Endothelial cell of umbilical vein (primary cell): ENCODE results near the gene C19orf44. TPM values are rescaled to one million over a fixed set of nuclear protein-coding genes. Genes with fewer than 3 reads are reported as not detected.

ENCODE experiments used
- BruUV-seq: library from RNA; stranded (reverse); fragments of 400-500 nt; replicated peaks from 2 replicates; lab custom pipeline; 2021; lab: Mats Ljungman, UMichigan
- CTCF ChIA-PET: fragments of 300-600, 350-600 bp; sonication (Branson Sonifier 250); formaldehyde crosslinking; loops from one replicate; lab custom pipeline; 2021; ENCODE audit warnings: antibody characterized with exemption, inconsistent platforms; lab: Charles Lee
- POLR2A ChIA-PET: fragments of 300-600, 350-600 bp; sonication (Branson Sonifier 250); formaldehyde crosslinking; loops from one replicate; lab custom pipeline; 2021; ENCODE audit warnings: antibody characterized with exemption, inconsistent platforms; lab: Charles Lee
- DNase-seq: peaks from one replicate; pipeline ENCODE4 v3.0.0-alpha.2; 2011; ENCODE audit warnings: low read depth, low spot score
- FAIRE-seq: peaks from 2 replicates; lab custom pipeline; 2011; peaks lifted over from hg19 to GRCh38; lab: Jason Lieb, UNC
- H2AFZ ChIP-seq: 2 replicates; pipeline ENCODE4 v1.6.0; 2012; ENCODE audit warnings: low read depth, low read length, control low read depth, inconsistent platforms
- H3K27ac ChIP-seq: 2 replicates; pipeline ENCODE4 v1.5.1; 2011; ENCODE audit warnings: low read depth, mild to moderate bottlenecking, control low read depth, low read length, moderate library complexity; ENCODE audit not compliant: insufficient read depth
- H3K27me3 ChIP-seq, 2 experiments: 2 replicates each; pipeline versions ENCODE4 v1.6.0 to v1.6.1; 2011; ENCODE audit warnings: low read length in 2 of 2, mixed read lengths in 1 of 2; ENCODE audit not compliant: control insufficient read depth in 2 of 2, insufficient read depth in 2 of 2
- H3K36me3 ChIP-seq, 2 experiments: 2 replicates in 1 of 2; 3 replicates in 1 of 2; pipeline ENCODE4 v1.5.1; 2011; ENCODE audit warnings: low read length in 2 of 2, mild to moderate bottlenecking in 1 of 2, moderate library complexity in 1 of 2; ENCODE audit not compliant: control insufficient read depth in 2 of 2, insufficient read depth in 2 of 2; ENCODE audit errors: extremely low read depth in 1 of 2
- H3K4me1 ChIP-seq: 3 replicates; pipeline ENCODE4 v1.5.1; 2011; ENCODE audit warnings: mild to moderate bottlenecking, low read length; ENCODE audit not compliant: control insufficient read depth, insufficient read depth; ENCODE audit errors: extremely low read depth
- H3K4me2 ChIP-seq: 2 replicates; pipeline ENCODE4 v1.6.1; 2011; ENCODE audit warnings: low read length, control low read depth, mixed read lengths; ENCODE audit not compliant: insufficient read depth
- H3K4me3 ChIP-seq, 3 experiments: fragments of 200-600 bp in 1 of 3; sonication (generic), shearing (Covaris generic) in 1 of 3; replicated peaks in 1 of 3; 2 replicates each; pipeline ENCODE4 v1.5.1; 2011 to 2016; ENCODE audit warnings: control low read depth in 3 of 3, low read length in 3 of 3, mild to moderate bottlenecking in 2 of 3, inconsistent platforms in 1 of 3, low read depth in 1 of 3, moderate library complexity in 1 of 3; ENCODE audit not compliant: insufficient read depth in 1 of 3
- H3K79me2 ChIP-seq: 2 replicates; pipeline ENCODE4 v1.6.0; 2012; ENCODE audit warnings: low read length, inconsistent platforms; ENCODE audit not compliant: control insufficient read depth, insufficient read depth
- H3K9ac ChIP-seq: replicated peaks from 2 replicates; pipeline ENCODE3; 2011; ENCODE audit warnings: low read length, control low read depth; ENCODE audit not compliant: insufficient read depth; ENCODE audit errors: extremely low read depth
- H3K9me1 ChIP-seq: replicated peaks from 3 replicates; pipeline ENCODE4 v1.6.0; 2011; ENCODE audit warnings: mild to moderate bottlenecking, low read length; ENCODE audit not compliant: control insufficient read depth, insufficient read depth; ENCODE audit errors: extremely low read depth
- H3K9me3 ChIP-seq: replicated peaks from 2 replicates; pipeline ENCODE4 v1.5.1; 2012; ENCODE audit warnings: low read length, inconsistent platforms; ENCODE audit not compliant: control insufficient read depth, insufficient read depth
- H4K20me1 ChIP-seq: replicated peaks from 2 replicates; pipeline ENCODE3; 2011; ENCODE audit warnings: mild to moderate bottlenecking, low read length; ENCODE audit not compliant: control insufficient read depth, insufficient read depth; ENCODE audit errors: extremely low read depth
- EZH2 ChIP-seq: IDR thresholded peaks from 2 replicates; pipeline ENCODE4 v1.6.1; 2012; ENCODE audit warnings: borderline replicate concordance, low read depth, mild to moderate bottlenecking, moderate library complexity, low read length, inconsistent platforms; ENCODE audit not compliant: severe bottlenecking
- FOS ChIP-seq: IDR thresholded peaks from 2 replicates; pipeline ENCODE4 v1.6.1; 2011; ENCODE audit warnings: mild to moderate bottlenecking, low read length, moderate library complexity, borderline replicate concordance; ENCODE audit not compliant: insufficient read depth
- JUN ChIP-seq: IDR thresholded peaks from 2 replicates; pipeline ENCODE4 v1.6.1; 2011; ENCODE audit warnings: borderline replicate concordance, low read depth; ENCODE audit not compliant: insufficient read length, insufficient read depth
- POLR2A ChIP-seq: IDR thresholded peaks from 2 replicates; pipeline ENCODE4 v1.6.1; 2012; ENCODE audit warnings: low read depth, mild to moderate bottlenecking, control low read depth, low read length
- dilution Hi-C: fragments of 300-500 bp; cut with MboI; formaldehyde crosslinking; loops from one replicate; pipeline ENCODE4 v1.15.0; 2019; ENCODE audit warnings: low sequenced_read_pairs; ENCODE audit not compliant: extremely low pct_ligation_motif_present
- intact Hi-C: fragments of 100-400 bp; cut with micrococcal nuclease; formaldehyde crosslinking; loops from one replicate; pipeline ENCODE4 v1.10.0; 2022
- polyA plus RNA-seq, 4 experiments: library from polyadenylated mRNA; depleted of rRNA in 3 of 4; stranded (reverse) in 3 of 4; unstranded in 1 of 4; fragments of >200 nt; gene quantifications; 2 replicates each; pipeline versions ENCODE4 v1.2.1 to v1.2.3, GENCODE V29; 2011 to 2012; ENCODE audit warnings: missing spikeins in 1 of 4
- total RNA-seq: library from RNA; stranded (reverse); gene quantifications from 2 replicates; pipeline ENCODE4 v1.2.3, GENCODE V29; 2021
- TF ChIP-seq, protein P1 (sequence below): IDR thresholded peaks from 2 replicates; pipeline ENCODE4 v1.6.1; 2011; ENCODE audit not compliant: insufficient read depth, insufficient read length
- TF ChIP-seq, protein P2 (sequence below), 2 donors: IDR thresholded peaks; 1 replicate in 1 of 2; 2 replicates in 1 of 2; pipeline ENCODE4 v1.5.1; 2011; ENCODE audit warnings: low read length in 2 of 2, mild to moderate bottlenecking in 2 of 2, moderate library complexity in 2 of 2, control low read depth in 1 of 2, inconsistent platforms in 1 of 2, low read depth in 1 of 2; ENCODE audit not compliant: insufficient read depth in 1 of 2; ENCODE audit errors: extremely low read depth in 1 of 2

Gene C19orf44
- total and polyA plus RNA-seq, 2 donors (not counting 3 experiments of a cell fraction or from before 2014, with no cell fraction given), result 3.5 to 4.3 TPM

- H3K79me2 ChIP-seq, result no peaks in the 10 kb centered on the region
- H3K9me3 ChIP-seq, result no peaks in the 10 kb centered on the region
- H2AFZ ChIP-seq, result no peak overlapping the region
- no peak overlapping the region for H3K4me3 ChIP-seq
- H3K36me3 ChIP-seq, result peaks cover 26 to 71% of the 10 kb centered on the region in 2 experiments
- H3K4me2 ChIP-seq, result no peak overlapping the region
- no peak for TF ChIP-seq EZH2
- TF ChIP-seq POLR2A, result no peak
- no peak for TF ChIP-seq FOS
- no peak for TF ChIP-seq JUN
- TF ChIP-seq, protein P1, sequence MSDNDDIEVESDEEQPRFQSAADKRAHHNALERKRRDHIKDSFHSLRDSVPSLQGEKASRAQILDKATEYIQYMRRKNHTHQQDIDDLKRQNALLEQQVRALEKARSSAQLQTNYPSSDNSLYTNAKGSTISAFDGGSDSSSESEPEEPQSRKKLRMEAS, result no peak
- TF ChIP-seq, protein P2, sequence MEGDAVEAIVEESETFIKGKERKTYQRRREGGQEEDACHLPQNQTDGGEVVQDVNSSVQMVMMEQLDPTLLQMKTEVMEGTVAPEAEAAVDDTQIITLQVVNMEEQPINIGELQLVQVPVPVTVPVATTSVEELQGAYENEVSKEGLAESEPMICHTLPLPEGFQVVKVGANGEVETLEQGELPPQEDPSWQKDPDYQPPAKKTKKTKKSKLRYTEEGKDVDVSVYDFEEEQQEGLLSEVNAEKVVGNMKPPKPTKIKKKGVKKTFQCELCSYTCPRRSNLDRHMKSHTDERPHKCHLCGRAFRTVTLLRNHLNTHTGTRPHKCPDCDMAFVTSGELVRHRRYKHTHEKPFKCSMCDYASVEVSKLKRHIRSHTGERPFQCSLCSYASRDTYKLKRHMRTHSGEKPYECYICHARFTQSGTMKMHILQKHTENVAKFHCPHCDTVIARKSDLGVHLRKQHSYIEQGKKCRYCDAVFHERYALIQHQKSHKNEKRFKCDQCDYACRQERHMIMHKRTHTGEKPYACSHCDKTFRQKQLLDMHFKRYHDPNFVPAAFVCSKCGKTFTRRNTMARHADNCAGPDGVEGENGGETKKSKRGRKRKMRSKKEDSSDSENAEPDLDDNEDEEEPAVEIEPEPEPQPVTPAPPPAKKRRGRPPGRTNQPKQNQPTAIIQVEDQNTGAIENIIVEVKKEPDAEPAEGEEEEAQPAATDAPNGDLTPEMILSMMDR (IDR thresholded peaks at IDR 0.05; ENCODE audit: extremely low read depth in 1 of 2, insufficient read depth in 1 of 2, low read depth in 1 of 2, low read length in 2 of 2), result no peak
- no peak for FAIRE-seq
- CTCF ChIA-PET, result no interaction called here
- no peak overlapping the region for H3K27ac ChIP-seq
- no peaks in the 10 kb centered on the region for H3K4me1 ChIP-seq
- no peak for DNase-seq
- intact Hi-C loops, result loop anchor here (5.0 kb wide), 1 partner anchor 101 kb away; the partner anchor contains the start of gene MED26
- no peaks in the 10 kb centered on the region for H4K20me1 ChIP-seq
- BruUV-seq, result no TSS peak
- dilution Hi-C loops, result no loop called here
- H3K27me3 ChIP-seq, result no peaks in the 10 kb centered on the region
- no peaks in the 10 kb centered on the region for H3K9me1 ChIP-seq
- no peak overlapping the region for H3K9ac ChIP-seq
- POLR2A ChIA-PET, result no interaction called here
Measured at GRCh38 chr19:16525751-16526481, 29.7 kb downstream of the C19orf44 start.
